ENCODE results near the gene ZNF710.
"Not testable (repeated sequence)": the region's sequence is repeated elsewhere in the genome, so short reads cannot be mapped to it uniquely, and the experiment has no call there.

The ZNF710 gene

GRCh38 chr15:90058308-90058707, 57.2 kb downstream of the ZNF710 start:
- peaks cover 12 to 20% of the 10 kb centered on the region in 2 donors for H3K36me3 Mint-ChIP-seq
- H3K4me1 Mint-ChIP-seq, result peaks cover 58 to 80% of the 10 kb centered on the region in 2 donors
- ATAC-seq (replicated peaks), result peak; percentile 37 to 40
- H3K4me3 Mint-ChIP-seq, result peak overlapping the region; percentile 21 to 28
- H3K27me3 Mint-ChIP-seq, result no peaks in the 10 kb centered on the region
- H3K9me3 Mint-ChIP-seq, result no peaks in the 10 kb centered on the region
- peak; percentile 35 for DNase-seq
- peak overlapping the region; percentile 99 for H3K27ac Mint-ChIP-seq

DNA sequence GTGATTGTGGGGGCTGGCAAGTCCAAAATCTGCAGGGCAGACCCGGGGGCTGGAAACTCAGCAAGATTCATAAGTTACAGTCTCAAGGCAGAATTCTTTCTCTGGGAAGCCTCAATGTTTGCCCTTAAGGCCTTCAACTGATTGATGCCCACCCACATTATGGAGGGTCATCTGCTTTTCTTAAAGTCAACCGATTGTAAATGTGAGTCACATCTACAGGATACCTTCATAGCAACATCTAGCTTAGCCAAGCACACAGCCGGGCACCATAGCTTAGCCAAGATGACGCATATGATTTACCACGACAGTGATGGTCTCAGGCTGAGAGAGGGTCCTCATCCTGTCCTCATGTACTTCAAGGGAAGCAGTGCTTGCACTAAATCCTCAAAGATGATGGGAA, 57.7 kb downstream of the ZNF710 start:
- ATAC-seq (replicated peaks) (no peak), DNase-seq (no peak)
- Mint-ChIP-seq H3K4me1 (peaks cover 63 to 81% of the 10 kb centered on the region in 2 donors), H3K27ac (peak overlapping the region; percentile 99), H3K9me3 (no peaks in the 10 kb centered on the region), H3K27me3 (no peaks in the 10 kb centered on the region), H3K4me3 (peak overlapping the region; percentile 69 to 71), H3K36me3 (peaks cover 12 to 20% of the 10 kb centered on the region in 2 donors)

DNA sequence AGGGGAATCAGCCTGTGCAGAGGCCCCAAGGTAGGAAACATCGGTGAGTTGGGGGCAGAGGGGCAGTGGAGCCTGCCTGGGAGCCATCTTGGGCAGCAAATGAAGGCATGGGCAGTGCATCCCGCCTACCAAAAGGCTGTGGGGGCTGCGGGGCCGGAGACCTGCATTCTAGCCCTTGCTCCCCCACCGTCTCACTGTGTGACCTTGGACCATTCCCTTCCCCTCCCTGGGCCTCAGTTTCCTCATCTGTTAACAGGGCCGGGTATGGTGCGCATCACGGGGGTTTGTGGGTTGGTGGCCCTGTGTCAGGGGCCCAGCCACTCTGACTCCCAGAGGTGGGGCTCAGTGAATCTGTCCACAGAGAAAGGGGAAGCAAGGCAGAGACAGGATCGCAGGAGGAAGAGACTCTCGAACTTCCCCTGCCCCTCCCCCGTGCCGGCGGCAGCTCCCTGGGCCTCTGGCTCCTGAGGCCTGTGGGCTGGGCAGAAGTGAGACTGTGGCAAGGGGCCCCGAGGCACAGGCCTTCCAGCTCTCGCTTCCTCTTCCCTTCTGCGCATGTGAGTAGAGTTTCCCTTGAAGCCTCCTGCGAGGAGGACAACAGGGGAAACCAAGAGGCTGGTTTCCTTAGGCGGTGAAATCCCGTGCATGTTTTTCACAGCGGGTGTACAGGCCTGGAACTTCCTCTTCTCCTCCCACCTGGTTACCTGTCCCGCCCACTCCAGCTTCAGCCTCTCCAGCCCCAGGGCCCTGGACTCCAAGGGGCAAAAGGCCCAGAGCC, 58.3 kb downstream of the ZNF710 start:
- peaks cover 12 to 20% of the 10 kb centered on the region in 2 donors for H3K36me3 Mint-ChIP-seq
- ATAC-seq (replicated peaks), result peak; percentile 88 to 91
- peak overlapping the region; percentile 99 for H3K27ac Mint-ChIP-seq
- DNase-seq, result peak; percentile 96
- peaks cover 63 to 81% of the 10 kb centered on the region in 2 donors for H3K4me1 Mint-ChIP-seq
- H3K27me3 Mint-ChIP-seq, result no peaks in the 10 kb centered on the region
- H3K4me3 Mint-ChIP-seq, result peak overlapping the region; percentile 69 to 71
- no peaks in the 10 kb centered on the region for H3K9me3 Mint-ChIP-seq

- Mint-ChIP-seq H3K4me3 (no peak overlapping the region), H3K36me3 (peaks cover 12 to 19% of the 10 kb centered on the region in 2 donors), H3K27ac (peak overlapping the region; percentile 68), H3K4me1 (peaks cover 64 to 85% of the 10 kb centered on the region in 2 donors), H3K27me3 (no peaks in the 10 kb centered on the region), H3K9me3 (no peaks in the 10 kb centered on the region)
- no peak for DNase-seq
- ATAC-seq (replicated peaks), result no peak
Measured at GRCh38 chr15:90060797-90061196, 59.7 kb downstream of the ZNF710 start.

DNA sequence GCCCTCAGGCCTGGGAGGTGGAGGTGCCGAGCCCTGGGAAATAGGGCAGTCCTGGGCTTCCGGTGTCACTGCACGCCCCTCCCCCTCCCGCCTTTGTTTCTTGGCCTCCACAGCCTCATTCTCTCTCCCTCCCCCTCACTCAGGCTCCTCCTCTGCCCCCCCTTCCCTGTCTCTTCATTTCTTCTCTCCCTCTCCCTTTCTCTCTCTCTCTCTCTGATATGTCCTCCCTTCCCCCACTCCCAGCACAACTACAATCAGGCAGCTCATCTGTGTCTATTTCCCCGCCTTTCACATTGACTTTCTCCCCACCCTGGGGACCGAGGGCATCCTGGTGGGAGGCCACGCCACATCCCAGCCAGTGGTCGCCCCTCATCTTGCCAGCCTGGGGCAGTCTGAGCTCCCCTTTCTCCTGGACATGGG, 60.9 kb downstream of the ZNF710 start:
- Mint-ChIP-seq H3K4me3 (peak overlapping the region in 1 of 2 donors; percentile 3), H3K27me3 (no peaks in the 10 kb centered on the region), H3K4me1 (peaks cover 64 to 83% of the 10 kb centered on the region in 2 donors), H3K36me3 (peaks cover 13 to 19% of the 10 kb centered on the region in 2 donors), H3K27ac (peak overlapping the region; percentile 95), H3K9me3 (no peaks in the 10 kb centered on the region)
- ATAC-seq (replicated peaks), result no peak
- DNase-seq, result no peak

- Mint-ChIP-seq H3K4me3 (no peak overlapping the region), H3K27ac (peak overlapping the region; percentile 95), H3K9me3 (no peaks in the 10 kb centered on the region), H3K27me3 (no peaks in the 10 kb centered on the region), H3K36me3 (peaks cover 15 to 19% of the 10 kb centered on the region in 2 donors), H3K4me1 (peaks cover 62 to 80% of the 10 kb centered on the region in 2 donors)
- DNase-seq, result no peak
- no peak for ATAC-seq (replicated peaks)
Measured at GRCh38 chr15:90062462-90062932, 61.4 kb downstream of the ZNF710 start.

DNA sequence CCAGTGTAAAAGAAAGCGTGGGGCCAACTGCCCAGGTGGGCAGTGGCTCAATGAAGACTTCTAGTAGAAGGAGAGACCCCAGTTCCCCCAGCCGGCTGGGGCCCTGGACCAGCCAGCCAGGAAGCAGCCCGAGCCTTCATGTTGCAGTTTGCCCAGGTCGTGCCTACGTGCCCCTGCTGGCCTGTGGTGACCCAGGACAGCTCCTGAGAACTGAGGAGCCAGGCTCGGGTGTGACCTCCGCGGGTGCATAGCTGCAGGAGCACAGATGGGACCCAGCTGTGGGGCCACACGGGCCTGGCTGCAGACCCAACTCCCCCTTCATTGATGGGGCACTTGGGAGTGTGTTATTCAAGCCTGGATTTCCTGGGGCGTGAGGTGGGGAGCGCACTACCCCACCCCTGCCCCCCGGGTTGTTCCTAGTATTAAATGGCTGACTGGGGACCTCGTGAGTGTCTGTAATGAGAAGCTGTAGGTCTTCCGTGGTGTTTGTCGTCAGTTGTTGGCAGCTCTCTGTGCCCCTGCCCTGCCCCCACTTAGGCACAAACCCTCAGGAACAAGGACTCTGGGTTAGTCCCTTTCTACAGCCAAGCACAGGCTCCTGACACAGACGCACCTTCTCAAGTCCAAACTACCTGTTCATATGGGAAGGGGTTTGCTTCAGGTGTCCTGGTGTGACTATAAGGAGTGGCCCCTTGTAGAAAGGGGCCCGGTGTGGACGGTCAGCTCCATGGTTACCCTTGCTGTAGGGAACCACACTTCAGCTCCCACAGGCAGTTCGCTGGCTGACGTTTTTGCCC, 62.0 kb downstream of the ZNF710 start:
- peaks cover 19% of the 10 kb centered on the region in 2 donors for H3K36me3 Mint-ChIP-seq
- H3K27ac Mint-ChIP-seq, result peak overlapping the region; percentile 95
- ATAC-seq (replicated peaks) (no peak), DNase-seq (no peak)
- no peak overlapping the region for H3K4me3 Mint-ChIP-seq
- no peaks in the 10 kb centered on the region for H3K9me3 Mint-ChIP-seq
- H3K4me1 Mint-ChIP-seq, result peaks cover 57 to 73% of the 10 kb centered on the region in 2 donors
- H3K27me3 Mint-ChIP-seq, result no peaks in the 10 kb centered on the region

- Mint-ChIP-seq H3K4me1 (peaks cover 52 to 67% of the 10 kb centered on the region in 2 donors), H3K36me3 (peaks cover 19 to 21% of the 10 kb centered on the region in 2 donors), H3K9me3 (no peaks in the 10 kb centered on the region), H3K27ac (peak overlapping the region; percentile 95), H3K4me3 (peak overlapping the region; percentile 27 to 61), H3K27me3 (no peaks in the 10 kb centered on the region)
- DNase-seq (peak; percentile 72), ATAC-seq (replicated peaks) (peak; percentile 63 to 71)
Measured at GRCh38 chr15:90063770-90064247, 62.7 kb downstream of the ZNF710 start.

DNA sequence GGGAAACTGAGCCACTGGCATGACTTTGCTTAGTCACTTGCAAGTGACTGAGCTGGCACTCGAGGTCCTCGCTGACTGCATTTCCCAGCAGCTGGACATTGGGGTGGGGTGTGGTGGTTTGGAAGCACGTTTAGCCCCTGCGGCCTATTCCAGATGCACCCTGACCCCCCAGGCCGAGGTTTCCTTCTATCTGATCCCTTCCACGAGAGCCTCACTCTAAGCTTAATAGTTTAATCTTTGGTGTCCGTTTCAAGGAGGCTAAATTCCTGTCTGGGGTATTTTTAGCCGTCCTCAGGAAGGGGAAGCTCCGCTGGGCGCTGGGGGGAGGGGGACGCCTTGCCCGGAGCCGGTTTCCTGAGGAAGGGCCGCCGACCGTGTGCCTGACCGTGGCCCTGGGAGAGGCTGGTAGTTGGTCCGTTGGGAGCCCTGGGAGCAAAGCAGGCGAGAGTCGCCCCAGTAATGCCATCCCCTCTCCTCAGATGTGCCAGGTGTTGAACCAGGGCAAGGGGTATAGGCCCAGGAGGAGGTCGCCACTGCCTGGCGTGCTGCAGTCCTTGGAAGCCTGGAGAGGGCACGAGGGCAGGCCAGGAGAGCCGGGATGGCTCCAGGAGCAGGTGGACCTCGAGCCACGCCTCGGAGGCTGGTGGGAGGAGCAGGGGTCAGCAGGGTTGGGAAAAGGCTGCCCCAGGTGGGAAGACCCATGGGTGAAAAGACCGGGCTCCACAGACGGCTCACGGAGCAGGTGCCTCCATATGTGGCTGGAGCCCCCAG, 64.0 kb downstream of the ZNF710 start:
- no peak for DNase-seq
- no peaks in the 10 kb centered on the region for H3K9me3 Mint-ChIP-seq
- no peaks in the 10 kb centered on the region for H3K27me3 Mint-ChIP-seq
- H3K27ac Mint-ChIP-seq, result peak overlapping the region; percentile 86
- ATAC-seq (replicated peaks), result no peak
- H3K36me3 Mint-ChIP-seq, result peaks cover 19 to 29% of the 10 kb centered on the region in 2 donors
- H3K4me1 Mint-ChIP-seq, result peaks cover 40 to 54% of the 10 kb centered on the region in 2 donors
- H3K4me3 Mint-ChIP-seq, result peak overlapping the region in 1 of 2 donors; percentile 44

DNA sequence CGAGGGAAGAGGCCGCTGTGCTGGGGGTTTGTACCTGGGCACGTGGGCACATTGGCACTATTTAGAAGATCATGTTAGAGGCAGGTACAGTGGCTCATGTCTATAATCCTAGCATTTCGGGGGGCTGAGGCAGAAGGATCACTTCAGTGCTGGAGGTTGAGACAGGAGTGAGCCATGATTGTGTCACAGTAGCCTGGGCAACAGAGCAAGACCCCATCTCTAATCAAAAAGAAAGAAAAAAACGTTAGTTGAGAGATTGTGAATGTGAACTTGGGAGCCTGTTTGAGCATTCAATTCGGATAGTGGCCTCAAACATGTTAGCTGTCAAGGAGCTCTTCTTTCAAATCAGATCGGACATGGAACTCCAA, 64.5 kb downstream of the ZNF710 start:
- ATAC-seq (replicated peaks) (no peak), DNase-seq (no peak)
- H3K4me1 Mint-ChIP-seq, result peaks cover 39 to 54% of the 10 kb centered on the region in 2 donors
- no peak overlapping the region for H3K4me3 Mint-ChIP-seq
- H3K27ac Mint-ChIP-seq, result no peak overlapping the region
- H3K27me3 Mint-ChIP-seq, result no peaks in the 10 kb centered on the region
- H3K36me3 Mint-ChIP-seq, result peaks cover 19 to 29% of the 10 kb centered on the region in 2 donors
- no peaks in the 10 kb centered on the region for H3K9me3 Mint-ChIP-seq

GRCh38 chr15:90067181-90067952, 66.2 kb downstream of the ZNF710 start:
- H3K27me3 Mint-ChIP-seq, result no peaks in the 10 kb centered on the region

GRCh38 chr15:90067953-90068606, 67.0 kb downstream of the ZNF710 start:
- Mint-ChIP-seq H3K36me3 (peaks cover 10 to 24% of the 10 kb centered on the region in 2 donors), H3K9me3 (no peaks in the 10 kb centered on the region), H3K27me3 (no peaks in the 10 kb centered on the region), H3K4me3 (no peak overlapping the region), H3K4me1 (peaks cover 22 to 38% of the 10 kb centered on the region in 2 donors), H3K27ac (no peak overlapping the region)
- no peak for DNase-seq
- ATAC-seq (replicated peaks), result no peak

More at GRCh38 chr15:90067181-90067952, 66.2 kb downstream of the ZNF710 start:
- Mint-ChIP-seq H3K4me3 (no peak overlapping the region), H3K9me3 (no peaks in the 10 kb centered on the region), H3K36me3 (peaks cover 10 to 25% of the 10 kb centered on the region in 2 donors), H3K27ac (no peak overlapping the region), H3K4me1 (peaks cover 27 to 45% of the 10 kb centered on the region in 2 donors)
- DNase-seq, result no peak
- no peak for ATAC-seq (replicated peaks)

- peaks cover 25 to 33% of the 10 kb centered on the region in 2 donors for H3K36me3 Mint-ChIP-seq
Measured at GRCh38 chr15:90070623-90071022, 69.5 kb downstream of the ZNF710 start.

More at GRCh38 chr15:90070623-90071022, 69.5 kb downstream of the ZNF710 start:
- H3K27me3 Mint-ChIP-seq; ATAC-seq (replicated peaks); H3K4me3 Mint-ChIP-seq; DNase-seq; H3K9me3 Mint-ChIP-seq; H3K27ac Mint-ChIP-seq: not testable (repeated sequence)
- H3K4me1 Mint-ChIP-seq, result peaks cover 5 to 12% of the 10 kb centered on the region in 2 donors
